Karpas-422 (cell line): ENCODE results near the gene ITPR2. TPM values are rescaled to one million over a fixed set of nuclear protein-coding genes. Genes with fewer than 3 reads are reported as not detected.

Experiments used
- DNase-seq: peaks from one replicate; pipeline ENCODE4 v3.0.0-alpha.2; 2015
- H2AFZ ChIP-seq: fragments of 200-600 bp; sonication (generic); 2 replicates; pipeline ENCODE4 v1.6.1; 2014; ENCODE audit warnings: antibody characterized with exemption, low read length, mixed read lengths
- H3K27ac ChIP-seq: fragments of 200-600 bp; sonication (generic); 2 replicates; pipeline ENCODE4 v1.5.1; 2014; ENCODE audit warnings: mild to moderate bottlenecking, low read length, moderate library complexity
- H3K27me3 ChIP-seq: fragments of 200-600 bp; sonication (generic); 2 replicates; pipeline ENCODE4 v1.6.1; 2014; ENCODE audit warnings: low read length, mixed read lengths
- H3K36me3 ChIP-seq: fragments of 200-600 bp; sonication (generic); 2 replicates; pipeline ENCODE4 v1.6.1; 2014; ENCODE audit warnings: low read length, mixed read lengths; ENCODE audit not compliant: insufficient read depth
- H3K4me1 ChIP-seq: fragments of 200-600 bp; sonication (generic); 2 replicates; pipeline ENCODE4 v1.6.1; 2014; ENCODE audit warnings: mild to moderate bottlenecking, low read length, mixed read lengths
- H3K4me2 ChIP-seq: fragments of 200-600 bp; sonication (generic); 2 replicates; pipeline ENCODE4 v1.6.1; 2014; ENCODE audit warnings: low read length, low read depth, mild to moderate bottlenecking; ENCODE audit not compliant: poor library complexity, severe bottlenecking
- H3K4me3 ChIP-seq: fragments of 200-600 bp; sonication (generic); 2 replicates; pipeline ENCODE4 v1.5.1; 2014; ENCODE audit warnings: mild to moderate bottlenecking, antibody characterized with exemption, low read length, mixed read lengths
- H3K79me2 ChIP-seq: fragments of 200-600 bp; sonication (generic); 2 replicates; pipeline ENCODE4 v1.6.1; 2014; ENCODE audit warnings: mild to moderate bottlenecking, low read length, mixed read lengths
- H3K9ac ChIP-seq: fragments of 200-600 bp; sonication (generic); 2 replicates; pipeline ENCODE4 v1.6.0; 2014; ENCODE audit warnings: low read length
- H3K9me2 ChIP-seq: fragments of 200-600 bp; sonication (generic), shearing (Covaris generic); replicated peaks from 2 replicates; pipeline ENCODE4 v1.6.0; 2014; ENCODE audit warnings: mild to moderate bottlenecking, low read length, moderate library complexity; ENCODE audit not compliant: insufficient read depth
- H3K9me3 ChIP-seq: fragments of 300-700, 200-600 bp; sonication (generic); 2 replicates; pipeline ENCODE4 v1.6.1; 2014; ENCODE audit warnings: low read length, mixed read lengths
- H4K20me1 ChIP-seq: fragments of 200-600 bp; sonication (generic); 2 replicates; pipeline ENCODE4 v1.6.1; 2014; ENCODE audit warnings: mild to moderate bottlenecking, antibody characterized with exemption, low read length, low read depth; ENCODE audit not compliant: insufficient read depth
- total RNA-seq: library from RNA; depleted of rRNA; stranded (reverse); fragments of >200 nt; shearing (Covaris generic); gene quantifications from 2 replicates; pipeline ENCODE4 v1.2.3, GENCODE V29; 2014; ENCODE audit warnings: low replicate concordance

The ITPR2 gene
- total RNA-seq, 1 experiment from 2014 or later: 128 TPM

DNA sequence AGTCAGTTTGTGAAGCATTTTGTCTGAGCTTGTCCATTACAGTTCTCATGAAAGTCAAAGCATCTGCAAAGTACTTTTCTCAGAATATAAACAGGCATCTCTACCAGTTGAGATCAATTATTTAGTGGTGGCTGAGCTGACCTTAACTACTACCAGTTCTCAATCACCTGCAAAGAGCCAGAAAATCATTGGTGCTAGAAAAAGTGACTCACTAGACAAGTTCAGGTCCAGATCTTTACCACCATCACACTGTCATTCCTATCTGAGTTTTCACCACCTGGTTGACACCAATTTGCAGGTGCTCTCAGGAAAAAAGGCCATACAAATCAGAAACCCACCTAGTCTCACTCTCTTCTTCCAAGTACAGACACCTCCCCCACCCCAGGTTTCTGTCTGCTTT lies 33.3 kb downstream of the ITPR2 start:
- Histone ChIP-seq H3K9me3 (no peaks in the 10 kb centered on the region), H3K4me3 (no peak overlapping the region), H2AFZ (no peak overlapping the region), H3K9me2 (no peaks in the 10 kb centered on the region), H4K20me1 (no peaks in the 10 kb centered on the region), H3K27ac (peak overlapping the region; percentile 18; the same call in 1 of the 2 replicates), H3K79me2 (peaks cover 93% of the 10 kb centered on the region), H3K4me2 (peak overlapping the region; percentile 37), H3K27me3 (no peaks in the 10 kb centered on the region), H3K4me1 (peaks cover 33% of the 10 kb centered on the region), H3K36me3 (no peaks in the 10 kb centered on the region; the same call in 1 of the 2 replicates), H3K9ac (no peak overlapping the region)
- no peak for DNase-seq

GRCh38 chr12:26798640-26799039 lies 34.4 kb downstream of the ITPR2 start:
- H3K4me1 ChIP-seq: peaks cover 32% of the 10 kb centered on the region
- no peaks in the 10 kb centered on the region; the same call in 1 of the 2 replicates for H3K36me3 ChIP-seq
- no peaks in the 10 kb centered on the region for H3K9me2 ChIP-seq
- peak overlapping the region; percentile 32 for H3K27ac ChIP-seq
- no peak overlapping the region for H3K4me3 ChIP-seq
- no peaks in the 10 kb centered on the region for H4K20me1 ChIP-seq
- no peaks in the 10 kb centered on the region for H3K27me3 ChIP-seq
- no peaks in the 10 kb centered on the region for H3K9me3 ChIP-seq
- H3K9ac ChIP-seq: no peak overlapping the region
- peak overlapping the region; percentile 37 for H3K4me2 ChIP-seq
- DNase-seq: no peak
- H2AFZ ChIP-seq: no peak overlapping the region
- H3K79me2 ChIP-seq: peaks cover 96% of the 10 kb centered on the region

- Histone ChIP-seq H3K36me3 (no peaks in the 10 kb centered on the region; the same call in 1 of the 2 replicates), H3K4me1 (peaks cover 32% of the 10 kb centered on the region), H3K4me3 (no peak overlapping the region), H3K79me2 (peaks cover 96% of the 10 kb centered on the region), H2AFZ (no peak overlapping the region), H4K20me1 (no peaks in the 10 kb centered on the region), H3K4me2 (peak overlapping the region; percentile 37), H3K9me2 (no peaks in the 10 kb centered on the region), H3K9me3 (no peaks in the 10 kb centered on the region), H3K9ac (no peak overlapping the region), H3K27me3 (no peaks in the 10 kb centered on the region), H3K27ac (peak overlapping the region; percentile 32)
- no peak for DNase-seq
Observed at GRCh38 chr12:26798023-26798422, 35.0 kb downstream of the ITPR2 start.

DNA sequence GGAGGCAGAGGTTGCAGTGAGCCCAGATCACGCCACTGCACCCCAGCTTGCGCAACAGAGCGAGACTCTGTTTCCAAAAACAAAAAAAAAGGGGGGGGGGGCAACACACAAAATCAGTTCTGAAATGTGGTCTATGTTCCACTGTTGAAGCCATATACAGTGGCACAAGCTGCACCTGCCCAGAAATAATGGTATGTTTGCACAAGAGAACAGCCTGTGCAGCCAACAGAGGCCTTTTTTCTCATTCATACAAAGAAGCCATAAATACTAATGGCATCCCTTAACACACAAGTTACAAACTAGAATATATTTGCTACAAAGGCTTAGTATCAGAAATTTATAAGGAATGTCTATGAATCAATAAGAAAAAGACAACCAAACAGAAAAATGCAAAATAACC lies 37.1 kb downstream of the ITPR2 start:
- Histone ChIP-seq H3K9me2 (no peaks in the 10 kb centered on the region), H4K20me1 (no peaks in the 10 kb centered on the region), H3K79me2 (peaks cover 99% of the 10 kb centered on the region), H3K9me3 (no peaks in the 10 kb centered on the region), H3K36me3 (no peaks in the 10 kb centered on the region), H3K4me3 (no peak overlapping the region), H2AFZ (no peak overlapping the region), H3K4me1 (peaks cover 52% of the 10 kb centered on the region), H3K27ac (no peak overlapping the region), H3K27me3 (no peaks in the 10 kb centered on the region), H3K9ac (no peak overlapping the region), H3K4me2 (no peak overlapping the region)
- no peak for DNase-seq

- DNase-seq: peak; percentile 69
- Histone ChIP-seq H3K4me3 (no peak overlapping the region), H3K4me1 (peaks cover 34% of the 10 kb centered on the region), H3K9me3 (no peaks in the 10 kb centered on the region), H4K20me1 (no peaks in the 10 kb centered on the region), H3K4me2 (peak overlapping the region; percentile 28), H3K9me2 (no peaks in the 10 kb centered on the region), H2AFZ (no peak overlapping the region), H3K27me3 (no peaks in the 10 kb centered on the region), H3K9ac (no peak overlapping the region), H3K27ac (peak overlapping the region; percentile 47), H3K36me3 (peaks cover 26% of the 10 kb centered on the region), H3K79me2 (peaks cover 92% of the 10 kb centered on the region)
Observed at GRCh38 chr12:26791301-26791791, 41.6 kb downstream of the ITPR2 start.

- Histone ChIP-seq H3K9me2 (no peaks in the 10 kb centered on the region), H3K9me3 (no peaks in the 10 kb centered on the region), H3K4me2 (no peak overlapping the region), H2AFZ (no peak overlapping the region), H4K20me1 (no peaks in the 10 kb centered on the region), H3K4me1 (peaks cover 34% of the 10 kb centered on the region), H3K27ac (peak overlapping the region; percentile 47), H3K36me3 (peaks cover 26% of the 10 kb centered on the region), H3K79me2 (peaks cover 85% of the 10 kb centered on the region), H3K4me3 (no peak overlapping the region), H3K27me3 (no peaks in the 10 kb centered on the region), H3K9ac (no peak overlapping the region)
- no peak for DNase-seq
Observed at GRCh38 chr12:26790645-26790994, 42.4 kb downstream of the ITPR2 start.

GRCh38 chr12:26789731-26790644 lies 43.0 kb downstream of the ITPR2 start:
- peaks cover 79% of the 10 kb centered on the region for H3K79me2 ChIP-seq
- H3K4me1 ChIP-seq: peaks cover 34% of the 10 kb centered on the region
- H4K20me1 ChIP-seq: no peaks in the 10 kb centered on the region
- H3K36me3 ChIP-seq: peaks cover 26% of the 10 kb centered on the region
- no peaks in the 10 kb centered on the region for H3K9me2 ChIP-seq
- H3K27me3 ChIP-seq: no peaks in the 10 kb centered on the region
- no peak overlapping the region for H3K4me2 ChIP-seq
- no peak overlapping the region for H3K4me3 ChIP-seq
- no peak for DNase-seq
- H3K9ac ChIP-seq: no peak overlapping the region
- peak overlapping the region; percentile 47; the same call in 1 of the 2 replicates for H3K27ac ChIP-seq
- H2AFZ ChIP-seq: no peak overlapping the region
- no peaks in the 10 kb centered on the region for H3K9me3 ChIP-seq

DNA sequence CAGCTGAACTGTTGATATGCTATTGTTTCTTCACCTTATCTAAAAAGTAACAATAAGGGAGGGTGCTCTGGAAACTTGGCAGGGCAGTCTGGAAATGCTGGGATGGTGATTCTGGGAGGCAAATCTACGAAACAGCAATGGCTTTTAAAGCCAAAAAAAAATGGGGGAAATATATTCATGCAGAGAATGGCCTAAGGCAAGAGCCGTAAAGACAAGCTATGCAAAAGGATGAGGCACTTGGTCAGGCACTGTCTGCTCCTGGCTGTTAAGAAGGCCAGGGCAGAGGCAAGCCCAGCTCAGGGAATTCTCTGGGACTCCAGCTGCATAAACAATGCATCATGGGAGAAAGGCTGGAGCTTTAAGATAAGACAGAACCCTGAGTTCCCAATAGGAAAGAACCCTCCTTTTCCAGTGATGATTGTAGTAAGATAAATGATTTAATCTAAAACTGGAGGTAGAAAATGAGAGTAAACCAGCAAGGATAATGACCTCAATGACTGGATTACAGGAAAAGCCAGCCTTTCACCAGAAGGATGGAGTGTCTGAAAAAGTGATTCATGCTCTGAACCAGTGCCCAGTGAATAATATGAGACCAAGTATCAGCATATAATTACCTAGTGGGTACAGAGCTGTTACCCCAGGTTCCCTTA lies 46.0 kb downstream of the ITPR2 start:
- H3K79me2 ChIP-seq: peaks cover 69% of the 10 kb centered on the region
- H3K27ac ChIP-seq: no peak overlapping the region

More for the DNA sequence above, 46.0 kb downstream of the ITPR2 start:
- Histone ChIP-seq H3K9ac (no peak overlapping the region), H3K4me1 (peaks cover 15% of the 10 kb centered on the region), H3K9me2 (no peaks in the 10 kb centered on the region), H2AFZ (no peak overlapping the region), H3K4me3 (no peak overlapping the region), H3K27me3 (no peaks in the 10 kb centered on the region), H4K20me1 (no peaks in the 10 kb centered on the region), H3K9me3 (no peaks in the 10 kb centered on the region), H3K4me2 (no peak overlapping the region), H3K36me3 (peaks cover 34% of the 10 kb centered on the region)
- no peak for DNase-seq
